Measurements from ENCODE around the gene FABP6. TPM values are rescaled to one million over a fixed set of nuclear protein-coding genes. Genes with fewer than 3 reads are reported as not detected.

The FABP6 gene
- total RNA-seq, 1 experiment from 2014 or later: 2.9 TPM

- TF ChIP-seq ZNF532 (CRISPR knock-in tag; IDR thresholded peaks at IDR 0.05; ENCODE audit: borderline replicate concordance) (no peak), TEAD1 (CRISPR knock-in tag; IDR thresholded peaks at IDR 0.05) (no peak)
Observed at GRCh38 chr5:160254706-160255105, 25.4 kb downstream of the FABP6 start (continued).

DNA sequence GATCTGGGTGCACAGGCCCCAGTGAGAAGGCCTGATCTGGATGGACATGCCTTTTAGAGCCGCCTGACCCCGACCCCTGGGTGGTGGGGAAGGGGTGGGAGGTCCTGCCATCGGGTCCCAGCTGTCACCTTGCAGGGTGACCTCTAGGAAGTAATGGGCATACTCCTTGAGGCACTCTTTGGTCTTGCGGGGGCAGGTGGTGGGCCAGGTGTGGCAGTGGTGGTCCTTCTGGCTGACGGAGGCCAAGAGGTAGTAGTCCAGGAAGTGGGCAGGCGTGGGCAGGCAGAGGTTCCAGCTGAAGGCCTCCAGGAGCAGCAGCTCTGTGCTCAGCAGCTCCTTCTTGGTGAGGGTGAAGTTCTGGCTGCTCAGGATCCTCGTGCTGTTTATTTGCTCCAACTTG lies 30.0 kb downstream of the FABP6 start:
- DNase-seq (ENCODE audit: low spot score): no peak
- no peak overlapping the region for H3K4me3 Mint-ChIP-seq
- peaks cover 38% of the 10 kb centered on the region for H3K4me1 Mint-ChIP-seq
- ChIA-PET CTCF (no interaction called here), POLR2A (interaction anchor here (2.4 kb wide), 1 partner anchor 13 kb away, joined by 5 read pairs; no protein-coding TSS in a partner anchor)
- H3K27me3 Mint-ChIP-seq (ENCODE audit: low read depth): no peaks in the 10 kb centered on the region
- TF ChIP-seq TEAD4 (CRISPR knock-in tag; IDR thresholded peaks at IDR 0.05) (no peak), RORB (CRISPR knock-in tag; IDR thresholded peaks at IDR 0.05) (no peak), JUN (CRISPR knock-in tag; IDR thresholded peaks at IDR 0.05) (no peak), EMX1 (CRISPR knock-in tag; IDR thresholded peaks at IDR 0.05) (no peak), SP1 (CRISPR knock-in tag; conservative IDR thresholded peaks at IDR 0.05) (no peak), ZNF138 (CRISPR knock-in tag; conservative IDR thresholded peaks at IDR 0.05) (no peak), ATF1 (CRISPR knock-in tag; IDR thresholded peaks at IDR 0.05) (no peak), NFE2L1 (CRISPR knock-in tag; IDR thresholded peaks at IDR 0.05) (no peak), ZNF512 (CRISPR knock-in tag; IDR thresholded peaks at IDR 0.05; ENCODE audit: borderline replicate concordance) (no peak)
- TF ChIP-seq, protein P1, sequence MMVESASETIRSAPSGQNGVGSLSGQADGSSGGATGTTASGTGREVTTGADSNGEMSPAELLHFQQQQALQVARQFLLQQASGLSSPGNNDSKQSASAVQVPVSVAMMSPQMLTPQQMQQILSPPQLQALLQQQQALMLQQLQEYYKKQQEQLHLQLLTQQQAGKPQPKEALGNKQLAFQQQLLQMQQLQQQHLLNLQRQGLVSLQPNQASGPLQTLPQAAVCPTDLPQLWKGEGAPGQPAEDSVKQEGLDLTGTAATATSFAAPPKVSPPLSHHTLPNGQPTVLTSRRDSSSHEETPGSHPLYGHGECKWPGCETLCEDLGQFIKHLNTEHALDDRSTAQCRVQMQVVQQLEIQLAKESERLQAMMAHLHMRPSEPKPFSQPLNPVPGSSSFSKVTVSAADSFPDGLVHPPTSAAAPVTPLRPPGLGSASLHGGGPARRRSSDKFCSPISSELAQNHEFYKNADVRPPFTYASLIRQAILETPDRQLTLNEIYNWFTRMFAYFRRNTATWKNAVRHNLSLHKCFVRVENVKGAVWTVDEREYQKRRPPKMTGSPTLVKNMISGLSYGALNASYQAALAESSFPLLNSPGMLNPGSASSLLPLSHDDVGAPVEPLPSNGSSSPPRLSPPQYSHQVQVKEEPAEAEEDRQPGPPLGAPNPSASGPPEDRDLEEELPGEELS (CRISPR knock-in tag; IDR thresholded peaks at IDR 0.05): no peak
- TF ChIP-seq, protein P2, sequence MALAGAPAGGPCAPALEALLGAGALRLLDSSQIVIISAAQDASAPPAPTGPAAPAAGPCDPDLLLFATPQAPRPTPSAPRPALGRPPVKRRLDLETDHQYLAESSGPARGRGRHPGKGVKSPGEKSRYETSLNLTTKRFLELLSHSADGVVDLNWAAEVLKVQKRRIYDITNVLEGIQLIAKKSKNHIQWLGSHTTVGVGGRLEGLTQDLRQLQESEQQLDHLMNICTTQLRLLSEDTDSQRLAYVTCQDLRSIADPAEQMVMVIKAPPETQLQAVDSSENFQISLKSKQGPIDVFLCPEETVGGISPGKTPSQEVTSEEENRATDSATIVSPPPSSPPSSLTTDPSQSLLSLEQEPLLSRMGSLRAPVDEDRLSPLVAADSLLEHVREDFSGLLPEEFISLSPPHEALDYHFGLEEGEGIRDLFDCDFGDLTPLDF (CRISPR knock-in tag; IDR thresholded peaks at IDR 0.05): no peak
- TF ChIP-seq, protein P3, sequence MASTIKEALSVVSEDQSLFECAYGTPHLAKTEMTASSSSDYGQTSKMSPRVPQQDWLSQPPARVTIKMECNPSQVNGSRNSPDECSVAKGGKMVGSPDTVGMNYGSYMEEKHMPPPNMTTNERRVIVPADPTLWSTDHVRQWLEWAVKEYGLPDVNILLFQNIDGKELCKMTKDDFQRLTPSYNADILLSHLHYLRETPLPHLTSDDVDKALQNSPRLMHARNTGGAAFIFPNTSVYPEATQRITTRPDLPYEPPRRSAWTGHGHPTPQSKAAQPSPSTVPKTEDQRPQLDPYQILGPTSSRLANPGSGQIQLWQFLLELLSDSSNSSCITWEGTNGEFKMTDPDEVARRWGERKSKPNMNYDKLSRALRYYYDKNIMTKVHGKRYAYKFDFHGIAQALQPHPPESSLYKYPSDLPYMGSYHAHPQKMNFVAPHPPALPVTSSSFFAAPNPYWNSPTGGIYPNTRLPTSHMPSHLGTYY (CRISPR knock-in tag; IDR thresholded peaks at IDR 0.05): no peak
- ATAC-seq: no peak
- peaks cover 23% of the 10 kb centered on the region for H3K36me3 Mint-ChIP-seq
- no peak overlapping the region for H3K27ac Mint-ChIP-seq
- H3K9me3 Mint-ChIP-seq: no peaks in the 10 kb centered on the region
